ENCODE results near the gene OR6S1. TPM values are rescaled to one million over a fixed set of nuclear protein-coding genes. Genes with fewer than 3 reads are reported as not detected.

The OR6S1 gene
- total and polyA plus RNA-seq, 2 of the 8 experiments (the other 6 are each of a cell fraction or from before 2014, with no cell fraction given), result not detected

GRCh38 chr14:20644520-20644919 is 3.0 kb upstream of the OR6S1 start:
- CTCF ChIA-PET (ENCODE audit: partially characterized antibody), result interaction anchor here (1.0 to 3.9 kb wide), 4 partner anchors 11 to 229 kb away, joined by 4 to 12 read pairs (median 7); no protein-coding TSS in a partner anchor
- Histone ChIP-seq H3K56ac (replicated peaks; ENCODE audit: insufficient read length, low read depth, low read length) (no peak overlapping the region), H3K18ac (ENCODE audit: extremely low read depth, low read length) (no peak overlapping the region), H2BK20ac (ENCODE audit: low read length) (no peak overlapping the region), H2BK5ac (ENCODE audit: low read depth, low read length) (no peak overlapping the region), H3K23me2 (ENCODE audit: low read depth, low read length) (no peaks in the 10 kb centered on the region), H4K20me1 (replicated peaks in 1 of 2; ENCODE audit: control insufficient read depth in 1 of 2, insufficient read depth in 2 of 2, low read length in 2 of 2) (no peaks in the 10 kb centered on the region), H3K79me2 (ENCODE audit: control insufficient read depth in 1 of 2, insufficient read depth in 2 of 2, low read length in 2 of 2) (no peaks in the 10 kb centered on the region), H3K23ac (ENCODE audit: insufficient read length) (no peak overlapping the region), H2BK120ac (replicated peaks; ENCODE audit: low read depth, low read length) (no peak overlapping the region), H4K91ac (replicated peaks; ENCODE audit: insufficient read length, low read length) (no peak overlapping the region), H3K9me3 (ENCODE audit: insufficient read depth in 2 of 2, low read depth in 1 of 2, low read length in 1 of 2) (no peaks in the 10 kb centered on the region), H2AFZ (ENCODE audit: low read length) (no peak overlapping the region), H3K14ac (ENCODE audit: insufficient read length) (no peak overlapping the region), H3K4me3 (ENCODE audit: extremely low read depth in 1 of 4, insufficient read depth in 2 of 4, low read depth in 3 of 4, low read length in 4 of 4) (no peak overlapping the region), H3K27me3 (replicated peaks in 1 of 4; ENCODE audit: control insufficient read depth in 3 of 4, extremely low read depth in 1 of 4, insufficient read depth in 3 of 4, low read length in 3 of 4) (no peaks in the 10 kb centered on the region), H3K9ac (replicated peaks in 1 of 4; ENCODE audit: extremely low read depth in 1 of 4, low read depth in 3 of 4, low read length in 3 of 4) (no peak overlapping the region), H3K4me2 (ENCODE audit: insufficient read depth in 1 of 2, low read depth in 2 of 2, low read length in 2 of 2) (no peak overlapping the region), H3K79me1 (ENCODE audit: low read depth, low read length) (no peaks in the 10 kb centered on the region), H3K4ac (replicated peaks; ENCODE audit: insufficient read length, low read depth, low read length) (no peak overlapping the region), H2AK5ac (ENCODE audit: low read depth, low read length) (no peak overlapping the region), H2BK12ac (ENCODE audit: low read depth, low read length) (no peak overlapping the region), H2BK15ac (ENCODE audit: low read length) (no peak overlapping the region), H3K4me1 (replicated peaks in 1 of 4; ENCODE audit: control insufficient read depth in 3 of 4, insufficient read depth in 4 of 4, low read length in 3 of 4) (no peaks in the 10 kb centered on the region), H4K8ac (ENCODE audit: extremely low read depth, insufficient read depth, low read length) (no peak overlapping the region), H4K5ac (ENCODE audit: insufficient read length, low read depth, low read length) (no peak overlapping the region), H3K27ac (ENCODE audit: low read depth, low read length) (no peak overlapping the region), H3K36me3 (ENCODE audit: control insufficient read depth in 2 of 4, insufficient read depth in 4 of 4, low read length in 3 of 4) (no peaks in the 10 kb centered on the region)
- POLR2A ChIA-PET (ENCODE audit: partially characterized antibody), result no interaction called here
- TF ChIP-seq BCL11A (IDR thresholded peaks at IDR 0.05; ENCODE audit: low read depth in 2 of 2, low read length in 2 of 2) (no peak), RXRA (IDR thresholded peaks at IDR 0.05; ENCODE audit: insufficient read depth, low read depth, low read length) (no peak), PHF8 (conservative IDR thresholded peaks at IDR 0.05; ENCODE audit: low read depth, low read length) (no peak), CHD2 (IDR thresholded peaks at IDR 0.05; ENCODE audit: low read length) (no peak), RBBP5 (IDR thresholded peaks at IDR 0.05; ENCODE audit: borderline replicate concordance, low read depth, low read length) (no peak), ZNF274 (IDR thresholded peaks at IDR 0.05; ENCODE audit: borderline replicate concordance, extremely low read depth, low read length) (no peak), BACH1 (IDR thresholded peaks at IDR 0.05; ENCODE audit: low read length) (no peak), SUZ12 (IDR thresholded peaks at IDR 0.05; ENCODE audit: low read length) (no peak), EGR1 (IDR thresholded peaks at IDR 0.05; ENCODE audit: borderline replicate concordance, low read depth, low read length) (no peak), TBP (IDR thresholded peaks at IDR 0.05; ENCODE audit: low read depth, low read length) (no peak), SIX5 (IDR thresholded peaks at IDR 0.05; ENCODE audit: low read depth, low read length) (no peak), RNF2 (IDR thresholded peaks at IDR 0.05; ENCODE audit: borderline replicate concordance, low read depth, low read length, missing control alignments, poor library complexity, severe bottlenecking) (no peak), GTF2F1 (IDR thresholded peaks at IDR 0.05; ENCODE audit: borderline replicate concordance, low read depth, low read length) (no peak)
- DNase-seq (ENCODE audit: low read depth in 1 of 2, low spot score in 2 of 2), result no peak
- FAIRE-seq, result no peak
- 87% methylated on average over 2 of the region's 2 CpGs; no CpG with 5 or more reads in 1 of the 2 experiments for WGBS, 2 experiments (ENCODE audit: extremely low coverage in 1 of 2, insufficient coverage in 1 of 2, insufficient read length in 1 of 2, insufficient replicate concordance in 2 of 2, low coverage in 1 of 2, low lambda C conversion rate in 2 of 2, missing lambda C conversion rate in 1 of 2)
